ENCODE results near the gene NCKAP5.

NCKAP5 gene

DNA sequence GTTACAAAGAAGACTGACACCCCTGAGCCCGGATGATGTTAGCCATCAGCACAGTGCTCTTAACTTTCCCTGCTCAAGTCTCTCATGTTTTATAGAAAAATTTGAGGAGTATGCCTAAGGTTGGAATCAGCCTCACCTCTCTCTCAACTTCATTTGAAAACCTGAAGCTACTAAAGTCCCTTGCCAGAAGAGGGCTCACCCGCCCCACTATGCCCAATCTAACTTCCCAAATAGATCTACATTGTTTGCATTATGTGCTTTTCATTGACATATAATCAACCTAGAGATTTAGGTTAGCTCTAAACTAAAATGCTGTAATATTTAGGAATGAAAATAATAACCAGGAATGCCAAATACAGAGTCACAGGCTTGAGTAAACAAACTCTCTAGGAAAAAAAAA lies 305.4 kb downstream of the NCKAP5 start:
- DNase-seq (ENCODE audit: low read depth): no peak
- H3K4me3 ChIP-seq (ENCODE audit: low read depth, low read length): no peak overlapping the region
- TF ChIP-seq, protein P1, sequence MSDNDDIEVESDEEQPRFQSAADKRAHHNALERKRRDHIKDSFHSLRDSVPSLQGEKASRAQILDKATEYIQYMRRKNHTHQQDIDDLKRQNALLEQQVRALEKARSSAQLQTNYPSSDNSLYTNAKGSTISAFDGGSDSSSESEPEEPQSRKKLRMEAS (IDR thresholded peaks at IDR 0.05; ENCODE audit: low read depth, low read length): no peak
- TF ChIP-seq MYC (IDR thresholded peaks at IDR 0.05; ENCODE audit: low read depth, low read length): no peak
- TF ChIP-seq POLR2A (IDR thresholded peaks at IDR 0.05; ENCODE audit: extremely low read depth, insufficient read length): no peak
- no peak for TF ChIP-seq CTCF (IDR thresholded peaks at IDR 0.05; ENCODE audit: low read depth, low read length)

- no peak overlapping the region for H3K4me3 ChIP-seq (ENCODE audit: low read depth, low read length)
- no peak for DNase-seq (ENCODE audit: low read depth)
- no peak for TF ChIP-seq MYC (IDR thresholded peaks at IDR 0.05; ENCODE audit: low read depth, low read length)
- no peak for TF ChIP-seq CTCF (IDR thresholded peaks at IDR 0.05; ENCODE audit: low read depth, low read length)
Measured at GRCh38 chr2:133255360-133255759, 312.9 kb downstream of the NCKAP5 start.

- H3K4me3 ChIP-seq (ENCODE audit: low read depth, low read length): no peak overlapping the region
- TF ChIP-seq MYC (IDR thresholded peaks at IDR 0.05; ENCODE audit: low read depth, low read length) (no peak), CTCF (IDR thresholded peaks at IDR 0.05; ENCODE audit: low read depth, low read length) (no peak), POLR2A (IDR thresholded peaks at IDR 0.05; ENCODE audit: extremely low read depth, insufficient read length) (no peak)
- TF ChIP-seq, protein P1 (IDR thresholded peaks at IDR 0.05; ENCODE audit: low read depth, low read length): no peak
- DNase-seq (ENCODE audit: low read depth): no peak
Measured at GRCh38 chr2:133253793-133254192, 314.5 kb downstream of the NCKAP5 start.

GRCh38 chr2:133252780-133253355 lies 315.4 kb downstream of the NCKAP5 start:
- TF ChIP-seq, protein P1 (IDR thresholded peaks at IDR 0.05; ENCODE audit: low read depth, low read length): no peak
- TF ChIP-seq MYC (IDR thresholded peaks at IDR 0.05; ENCODE audit: low read depth, low read length) (no peak), CTCF (IDR thresholded peaks at IDR 0.05; ENCODE audit: low read depth, low read length) (no peak), POLR2A (IDR thresholded peaks at IDR 0.05; ENCODE audit: extremely low read depth, insufficient read length) (no peak)

DNA sequence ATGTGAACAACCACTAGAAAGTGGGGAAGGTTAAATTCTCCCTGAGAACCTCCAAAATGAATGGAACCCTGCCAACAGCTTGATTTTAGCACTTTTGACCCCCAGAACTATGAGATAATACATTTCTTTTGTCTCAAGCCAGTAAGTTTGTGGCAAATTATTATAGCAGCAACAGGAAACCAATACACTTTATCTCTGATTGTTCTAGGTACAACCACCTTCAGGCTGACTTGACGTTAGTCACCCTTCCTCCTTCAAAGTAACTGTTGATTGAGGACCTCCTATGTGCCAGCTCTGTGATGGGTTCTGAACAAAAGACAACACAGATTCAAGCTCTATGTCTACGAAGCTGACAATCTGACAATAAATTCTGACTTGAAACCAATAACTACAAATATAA lies 318.9 kb downstream of the NCKAP5 start:
- DNase-seq (ENCODE audit: low read depth): no peak
- TF ChIP-seq POLR2A (IDR thresholded peaks at IDR 0.05; ENCODE audit: extremely low read depth, insufficient read length): no peak
- TF ChIP-seq MYC (IDR thresholded peaks at IDR 0.05; ENCODE audit: low read depth, low read length): no peak
- TF ChIP-seq, protein P1 (IDR thresholded peaks at IDR 0.05; ENCODE audit: low read depth, low read length): no peak
- no peak for TF ChIP-seq CTCF (IDR thresholded peaks at IDR 0.05; ENCODE audit: low read depth, low read length)
- H3K4me3 ChIP-seq (ENCODE audit: low read depth, low read length): no peak overlapping the region

More at GRCh38 chr2:133252780-133253355, 315.4 kb downstream of the NCKAP5 start:
- H3K4me3 ChIP-seq (ENCODE audit: low read depth, low read length): no peak overlapping the region
- no peak for DNase-seq (ENCODE audit: low read depth)

- H3K4me3 ChIP-seq (ENCODE audit: low read depth, low read length): no peak overlapping the region
- DNase-seq (ENCODE audit: low read depth): no peak
- TF ChIP-seq CTCF (IDR thresholded peaks at IDR 0.05; ENCODE audit: low read depth, low read length) (no peak), POLR2A (IDR thresholded peaks at IDR 0.05; ENCODE audit: extremely low read depth, insufficient read length) (no peak)
- TF ChIP-seq, protein P1 (IDR thresholded peaks at IDR 0.05; ENCODE audit: low read depth, low read length): no peak
Measured at GRCh38 chr2:133248264-133248663, 320.0 kb downstream of the NCKAP5 start.

Measured in NB4 (cell line).